ENCODE measurements around the gene CADPS2. TPM values are rescaled to one million over a fixed set of nuclear protein-coding genes. Genes with fewer than 3 reads are reported as not detected.

CADPS2 gene
- total and polyA plus RNA-seq, 10 of the 15 experiments (the other 5 are each of a cell fraction or from before 2014, with no cell fraction given) = 0.05 to 7.5 (median 0.25) TPM

GRCh38 chr7:122511268-122511667 is 375.0 kb downstream of the CADPS2 start (continued):
- TF ChIP-seq E2F4 (IDR thresholded peaks at IDR 0.05; ENCODE audit: low read depth, low read length) = no peak

- BruUV-seq (replicated peaks) = no TSS peak
- H3K79me2 ChIP-seq (ENCODE audit: control insufficient read depth, insufficient read depth, low read length) = no peaks in the 10 kb centered on the region
- 49% methylated on average over 2 of the region's 2 CpGs for WGBS (ENCODE audit: insufficient coverage, insufficient replicate concordance, low lambda C conversion rate, missing lambda C conversion rate)
- in situ Hi-C loops (cut with MboI) = no loop called here
- DNase-seq (ENCODE audit: low read depth, low spot score) (no peak), FAIRE-seq (no peak), ATAC-seq (no peak)
- intact Hi-C loops (cut with micrococcal nuclease; ENCODE audit: unreplicated experiment) = no loop called here
- H3K4me2 ChIP-seq (ENCODE audit: control insufficient read depth, insufficient read depth) = no peak overlapping the region
- H3K27me3 ChIP-seq (replicated peaks in 1 of 2; ENCODE audit: control insufficient read depth in 2 of 2, insufficient read depth in 2 of 2, low read length in 1 of 2) = no peaks in the 10 kb centered on the region
- no peak overlapping the region for H3K9ac ChIP-seq (ENCODE audit: control insufficient read depth, insufficient read depth, low read length)
- H3K27ac ChIP-seq (ENCODE audit: control insufficient read depth, insufficient read depth) = no peak overlapping the region
- ChIA-PET RAD21 (ENCODE audit: unreplicated experiment) (no interaction called here), SMC1A (ENCODE audit: uncharacterized antibody, unreplicated experiment) (interaction anchor here (0.6 to 1.8 kb wide), 4 partner anchors 9 to 169 kb away, joined by 3 to 4 read pairs (median 4); no protein-coding TSS in a partner anchor), POLR2A (no interaction called here), CTCF (no interaction called here)
- no peaks in the 10 kb centered on the region for H4K20me1 ChIP-seq (ENCODE audit: control insufficient read depth, insufficient read depth)
- H3K4me1 ChIP-seq (ENCODE audit: control insufficient read depth, insufficient read depth, low read length) = no peaks in the 10 kb centered on the region
- no peak overlapping the region for H3K4me3 ChIP-seq
- H3K36me3 ChIP-seq (ENCODE audit: control insufficient read depth in 2 of 2, insufficient read depth in 2 of 2, low read length in 1 of 2) = no peaks in the 10 kb centered on the region
- H2AFZ ChIP-seq (ENCODE audit: control insufficient read depth, low read depth, low read length) = no peak overlapping the region
- H3K9me3 ChIP-seq (replicated peaks; ENCODE audit: control insufficient read depth, insufficient read depth, low read length) = no peaks in the 10 kb centered on the region
- TF ChIP-seq IRF5 (IDR thresholded peaks at IDR 0.05; ENCODE audit: borderline replicate concordance) (no peak), POU2F2 (IDR thresholded peaks at IDR 0.05; ENCODE audit: borderline replicate concordance, low read depth, low read length) (no peak), BHLHE40 (IDR thresholded peaks at IDR 0.05; ENCODE audit: borderline replicate concordance in 1 of 2, low read depth in 2 of 2, low read length in 1 of 2) (no peak), REST (IDR thresholded peaks at IDR 0.05; ENCODE audit: low read depth, low read length) (no peak), SREBF2 (IDR thresholded peaks at IDR 0.05; ENCODE audit: low read length) (no peak), KAT2A (conservative IDR thresholded peaks at IDR 0.05; ENCODE audit: control insufficient read depth, low read depth, low read length) (no peak), SKIL (IDR thresholded peaks at IDR 0.05; ENCODE audit: low read depth, poor library complexity, severe bottlenecking) (no peak), ETV6 (conservative IDR thresholded peaks at IDR 0.05 in 1 of 2, IDR thresholded peaks at IDR 0.05 in 1 of 2; ENCODE audit: borderline replicate concordance in 1 of 2, low read depth in 1 of 2) (no peak), NR2C2 (IDR thresholded peaks at IDR 0.05; ENCODE audit: borderline replicate concordance, control insufficient read depth, insufficient read length, low read depth) (no peak)
Measured at GRCh38 chr7:122507591-122507990, 378.7 kb downstream of the CADPS2 start.
